Spinal cord (tissue), 10 donors: ENCODE data around the gene UBD. TPM values are rescaled to one million over a fixed set of nuclear protein-coding genes. Genes with fewer than 3 reads are reported as not detected.

ENCODE experiments used
- DNase-seq, 6 donors: peaks; one replicate each; pipeline versions ENCODE4 v3.0.0 to v3.0.0-alpha.2; 2013 to 2015; ENCODE audit warnings: low spot score in 6 of 6, low read depth in 4 of 6
- H3K27ac ChIP-seq: one replicate; pipeline ENCODE4 v1.5.1; 2013; ENCODE audit warnings: low read depth, low read length, control low read depth
- H3K27me3 ChIP-seq: one replicate; pipeline ENCODE4 v1.6.1; 2013; ENCODE audit warnings: low read length; ENCODE audit not compliant: control insufficient read depth, insufficient read depth
- H3K36me3 ChIP-seq: one replicate; pipeline ENCODE4 v1.6.1; 2013; ENCODE audit warnings: low read length; ENCODE audit not compliant: control insufficient read depth, insufficient read depth
- H3K4me1 ChIP-seq: one replicate; pipeline ENCODE4 v1.6.1; 2013; ENCODE audit warnings: low read length; ENCODE audit not compliant: control insufficient read depth, insufficient read depth
- H3K4me3 ChIP-seq: one replicate; pipeline ENCODE4 v1.5.1; 2013; ENCODE audit warnings: low read depth, low read length, control low read depth
- H3K9me3 ChIP-seq: one replicate; pipeline ENCODE4 v1.6.1; 2013; ENCODE audit warnings: low read length; ENCODE audit not compliant: control insufficient read depth, insufficient read depth
- WGBS: methylation state at CpG from one replicate; pipeline ENCODE4 v1.1.5; 2013; ENCODE audit warnings: missing lambda C conversion rate; ENCODE audit not compliant: insufficient coverage; 5-methylcytosine and 5-hydroxymethylcytosine counted together
- polyA plus RNA-seq, 2 donors: library from polyadenylated mRNA; unstranded; fragments of 120-200 nt; gene quantifications; one replicate each; pipeline ENCODE4 v1.2.1, GENCODE V29; 2013; ENCODE audit not compliant: insufficient read length in 2 of 2
- total RNA-seq, 2 donors: library from RNA; depleted of rRNA in 1 of 2; stranded (reverse); fragments of 120-200 nt in 1 of 2; fragments of >200 nt in 1 of 2; gene quantifications; one replicate each; pipeline versions ENCODE4 v1.2.3 to v1.2.4, GENCODE V29; 2013 to 2014
- donor health status: healthy.

UBD gene
- total and polyA plus RNA-seq, 4 donors, result 0.27 to 0.94 (median 0.50) TPM; not detected in 1

DNA sequence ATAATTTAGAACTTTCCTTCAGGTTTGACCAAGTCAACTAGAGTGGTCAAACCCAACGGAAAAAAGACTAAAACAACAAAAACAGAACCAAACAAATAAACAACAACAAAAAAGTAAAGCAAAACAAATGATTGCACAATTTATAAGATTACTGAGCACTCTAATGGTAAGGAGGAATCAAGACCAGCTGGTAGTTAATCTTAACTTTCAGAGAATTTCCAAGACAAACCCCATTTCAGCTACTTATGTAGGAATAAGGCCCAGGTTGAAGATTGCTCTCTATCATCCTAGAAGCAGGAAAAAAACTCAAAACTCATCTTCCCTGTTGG is 34.3 kb downstream of the UBD start:
- DNase-seq, result no peak
- H3K4me1 ChIP-seq, result no peaks in the 10 kb centered on the region
- WGBS, result no CpG with 5 or more reads among the region's 1 CpG
- no peaks in the 10 kb centered on the region for H3K27me3 ChIP-seq
- H3K36me3 ChIP-seq, result no peaks in the 10 kb centered on the region
- no peaks in the 10 kb centered on the region for H3K9me3 ChIP-seq
- H3K27ac ChIP-seq, result no peak overlapping the region
- no peak overlapping the region for H3K4me3 ChIP-seq

DNA sequence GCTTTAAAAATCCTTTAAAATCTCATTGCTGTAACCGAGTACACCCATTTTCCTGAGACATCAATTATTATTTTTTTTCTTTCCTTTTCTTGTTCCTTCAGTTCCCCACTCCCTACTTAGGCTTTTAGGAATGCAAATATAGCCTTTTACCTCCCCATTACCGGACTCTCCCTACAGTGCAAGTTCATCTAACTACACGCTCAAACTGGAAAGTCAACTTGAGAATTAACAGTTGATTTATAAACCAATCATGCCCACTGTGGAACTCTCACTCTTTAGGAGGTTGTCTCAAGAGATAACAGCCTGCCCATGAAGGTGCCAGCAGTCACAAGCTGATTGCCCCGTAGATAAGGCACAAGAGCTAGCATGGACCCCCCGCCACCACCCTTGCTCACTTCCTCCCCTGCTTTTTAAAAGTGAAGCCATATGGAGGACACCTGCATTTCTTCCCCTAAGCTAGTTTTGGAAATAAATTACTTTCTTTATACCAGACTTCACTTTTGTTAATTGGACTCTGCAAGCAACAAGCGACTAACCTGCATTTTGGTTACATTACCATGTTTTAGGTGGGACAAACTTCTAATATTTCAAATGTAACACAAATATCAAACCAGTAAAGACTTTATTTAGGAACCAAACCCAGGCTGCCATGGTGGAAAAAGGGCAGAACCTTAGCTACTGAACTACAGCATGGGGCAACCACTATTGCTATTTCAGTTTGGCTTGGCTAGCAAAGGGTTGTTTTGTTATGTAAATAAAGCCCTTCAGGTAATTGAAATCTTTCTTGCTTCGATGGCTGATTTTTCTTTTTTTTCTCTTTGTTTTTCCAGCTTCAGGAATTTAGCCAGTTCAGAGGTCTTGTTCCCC is 34.9 kb downstream of the UBD start:
- no peak for DNase-seq
- Histone ChIP-seq H3K36me3 (no peaks in the 10 kb centered on the region), H3K4me1 (no peaks in the 10 kb centered on the region), H3K27me3 (no peaks in the 10 kb centered on the region), H3K4me3 (no peak overlapping the region), H3K9me3 (no peaks in the 10 kb centered on the region), H3K27ac (no peak overlapping the region)
- 81% methylated on average over 5 of the region's 7 CpGs for WGBS

DNA sequence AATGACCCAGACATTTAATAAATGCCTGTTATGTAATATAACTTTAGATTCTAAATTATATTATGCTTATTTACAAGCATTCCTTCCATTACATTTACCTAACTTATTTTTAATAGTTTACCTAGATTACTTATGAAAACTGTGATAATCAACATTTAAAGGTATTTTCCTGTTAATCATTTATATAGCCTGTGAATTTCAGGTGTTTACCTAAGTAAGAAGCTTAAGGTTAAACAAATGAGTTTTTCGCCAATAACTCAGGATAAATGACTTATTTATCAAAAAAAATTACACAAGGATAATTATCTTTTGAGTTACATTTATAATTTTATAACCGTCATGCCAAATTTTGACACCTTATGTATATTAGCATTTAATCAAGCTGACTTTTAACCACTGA is 35.5 kb downstream of the UBD start:
- no peak for DNase-seq
- H3K27me3 ChIP-seq, result no peaks in the 10 kb centered on the region
- H3K36me3 ChIP-seq, result no peaks in the 10 kb centered on the region
- no peaks in the 10 kb centered on the region for H3K9me3 ChIP-seq
- no peaks in the 10 kb centered on the region for H3K4me1 ChIP-seq
- no peak overlapping the region for H3K27ac ChIP-seq
- WGBS, result no CpG with 5 or more reads among the region's 2 CpGs
- no peak overlapping the region for H3K4me3 ChIP-seq

DNA sequence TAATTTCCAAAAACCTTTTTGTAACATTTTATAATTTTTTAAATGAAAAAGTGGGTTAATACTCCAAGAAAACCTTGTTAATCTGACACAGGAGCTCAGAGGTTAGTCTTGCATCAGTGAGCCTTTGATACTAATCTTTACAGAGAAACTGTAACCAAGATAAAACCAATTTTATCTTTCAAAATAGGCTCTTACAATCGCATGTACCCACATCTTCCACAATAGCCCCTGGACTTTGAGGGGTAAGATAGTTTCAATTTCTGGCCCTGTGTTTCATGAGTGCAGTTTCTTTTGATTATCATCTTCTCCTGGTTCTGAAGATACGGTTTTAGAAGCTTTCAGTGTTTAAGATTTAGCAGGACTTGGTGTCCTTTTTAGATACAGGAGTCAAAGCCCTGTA is 37.3 kb downstream of the UBD start:
- Histone ChIP-seq H3K27ac (no peak overlapping the region), H3K4me1 (no peaks in the 10 kb centered on the region), H3K4me3 (no peak overlapping the region), H3K36me3 (no peaks in the 10 kb centered on the region), H3K9me3 (no peaks in the 10 kb centered on the region), H3K27me3 (no peaks in the 10 kb centered on the region)
- no CpG with 5 or more reads among the region's 2 CpGs for WGBS
- no peak for DNase-seq

DNA sequence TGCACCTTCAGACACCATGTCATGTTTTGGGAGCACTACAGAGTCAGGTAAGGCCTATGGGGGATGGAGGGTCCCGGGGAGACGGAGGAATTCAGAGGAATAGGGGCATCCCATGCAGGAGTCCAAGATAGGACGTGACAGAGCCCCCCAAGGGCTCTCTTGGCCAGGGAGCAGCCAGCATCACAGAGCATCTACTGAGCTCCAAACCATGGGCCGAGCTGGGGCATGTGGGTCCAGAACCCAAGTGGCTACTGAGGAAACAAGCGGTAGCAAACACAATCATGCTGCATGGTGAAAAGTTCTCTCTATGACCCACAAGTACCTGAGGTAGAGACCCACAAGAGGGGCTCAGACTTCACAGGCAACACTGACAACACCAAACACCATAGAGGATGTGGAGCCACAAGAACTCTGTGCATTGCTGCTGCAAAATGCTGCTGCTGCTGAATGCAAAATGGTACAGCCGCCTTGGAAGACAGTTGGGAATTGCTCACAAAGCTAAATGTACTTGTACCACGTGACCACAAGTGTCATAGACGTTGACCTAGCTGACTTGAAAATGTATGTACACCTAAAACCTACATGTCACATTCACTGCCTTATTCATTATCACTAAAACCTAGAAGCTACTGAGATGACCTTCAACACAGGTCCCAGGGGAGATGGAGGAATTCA is 38.4 kb downstream of the UBD start:
- no peaks in the 10 kb centered on the region for H3K9me3 ChIP-seq
- H3K27me3 ChIP-seq, result no peaks in the 10 kb centered on the region
- 61% methylated on average over 5 of the region's 8 CpGs for WGBS
- H3K27ac ChIP-seq, result no peak overlapping the region
- no peaks in the 10 kb centered on the region for H3K4me1 ChIP-seq
- DNase-seq, result no peak
- no peaks in the 10 kb centered on the region for H3K36me3 ChIP-seq
- no peak overlapping the region for H3K4me3 ChIP-seq

DNA sequence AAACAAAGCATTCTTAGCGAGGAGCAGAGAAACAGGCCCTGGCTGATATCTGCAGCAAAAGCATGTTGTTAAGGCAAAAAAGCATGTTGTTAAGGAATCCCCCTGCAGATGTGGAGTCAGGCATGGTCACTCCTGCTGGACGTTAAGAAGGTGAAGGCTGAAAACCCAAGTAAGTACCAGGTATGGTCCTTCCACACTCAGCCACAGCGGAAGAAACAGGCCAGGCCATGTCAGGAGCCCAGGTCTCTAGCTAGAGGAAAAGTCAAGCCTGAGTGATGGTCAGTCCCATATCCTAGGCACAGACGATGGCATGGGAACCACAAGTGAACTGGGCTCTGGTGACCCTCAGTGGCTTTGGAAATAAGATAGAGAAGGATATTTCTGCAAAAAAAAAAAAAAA is 39.3 kb downstream of the UBD start:
- 82% methylated on average over 4 of the region's 4 CpGs for WGBS
- H3K4me1 ChIP-seq, result no peaks in the 10 kb centered on the region
- no peak overlapping the region for H3K27ac ChIP-seq

DNA sequence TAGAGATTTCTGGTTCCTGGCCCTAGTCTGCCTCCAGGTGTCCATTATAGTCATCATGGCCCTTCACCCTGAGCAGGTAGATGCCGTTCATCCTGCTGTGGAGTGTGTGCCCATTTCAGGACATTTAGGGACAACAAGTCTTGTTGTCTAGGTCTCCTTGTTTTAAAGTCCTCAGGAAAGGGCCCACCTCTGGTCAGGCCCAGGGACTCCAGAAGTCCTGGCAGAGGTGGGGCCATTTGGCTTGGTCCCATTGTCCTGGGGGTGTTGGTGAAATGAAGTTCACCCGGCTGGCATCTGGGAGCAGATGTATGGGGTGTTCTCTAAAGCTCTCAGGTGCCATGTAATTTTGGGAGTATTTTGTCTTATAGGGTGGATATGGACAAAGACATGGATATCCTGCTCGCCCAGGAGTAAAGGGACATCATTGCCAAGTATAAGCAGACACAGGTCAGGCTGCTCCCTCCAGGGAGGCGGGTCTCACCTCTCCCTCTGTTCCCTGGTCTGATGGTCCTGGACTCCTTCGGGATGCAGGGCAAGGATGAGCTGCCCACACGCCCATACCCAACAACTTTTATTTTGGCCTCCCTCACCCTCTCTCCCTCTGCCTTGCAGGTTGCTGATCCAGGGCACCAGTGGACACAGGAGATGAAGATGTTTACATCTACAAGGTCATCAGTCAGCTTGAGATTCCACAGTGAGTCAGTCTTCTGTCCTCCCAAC is 40.1 kb downstream of the UBD start:
- H3K9me3 ChIP-seq, result no peaks in the 10 kb centered on the region
- H3K4me1 ChIP-seq, result no peaks in the 10 kb centered on the region
- no peak overlapping the region for H3K4me3 ChIP-seq
- DNase-seq, result no peak
- H3K27me3 ChIP-seq, result no peaks in the 10 kb centered on the region
- H3K36me3 ChIP-seq, result no peaks in the 10 kb centered on the region
- 98% methylated on average over 6 of the region's 6 CpGs for WGBS
- no peak overlapping the region for H3K27ac ChIP-seq

More for the DNA sequence above, 39.3 kb downstream of the UBD start:
- no peak for DNase-seq
- no peaks in the 10 kb centered on the region for H3K36me3 ChIP-seq
- no peaks in the 10 kb centered on the region for H3K27me3 ChIP-seq
- no peaks in the 10 kb centered on the region for H3K9me3 ChIP-seq
- no peak overlapping the region for H3K4me3 ChIP-seq

DNA sequence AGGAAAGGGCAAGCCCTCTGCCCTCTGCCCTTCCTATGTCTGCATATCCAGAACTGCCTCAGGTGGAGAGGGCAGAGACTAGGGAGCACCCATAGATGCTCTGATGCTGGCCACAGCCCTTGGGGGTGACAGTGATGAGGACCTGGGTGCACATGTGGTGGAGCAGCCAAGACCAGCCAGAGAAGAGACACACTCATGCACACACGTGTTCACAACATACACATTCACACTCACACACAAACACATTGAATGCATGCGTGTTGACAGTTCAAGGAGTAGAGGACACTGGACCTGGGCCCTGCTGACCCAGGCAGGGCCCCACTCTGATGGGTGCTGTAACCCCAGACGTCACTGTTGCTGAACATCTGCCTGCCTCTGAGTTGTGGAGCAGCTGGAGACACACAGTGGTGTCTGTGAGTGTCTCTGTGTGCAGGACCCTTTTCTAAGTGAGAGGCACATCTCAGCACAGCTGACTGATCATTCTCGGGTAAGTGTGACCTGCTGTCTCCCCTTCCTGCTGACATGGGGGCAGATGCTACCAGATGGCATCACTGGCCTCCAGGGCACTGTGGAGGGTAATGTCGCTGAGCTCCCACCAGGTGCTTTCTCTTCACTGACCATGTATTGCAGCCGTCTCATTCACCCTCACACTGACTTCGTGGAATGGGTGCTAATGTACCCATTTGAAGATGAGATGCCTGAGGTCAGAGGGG is 41.6 kb downstream of the UBD start:
- H3K9me3 ChIP-seq, result no peaks in the 10 kb centered on the region
- 75% methylated on average over 6 of the region's 7 CpGs for WGBS
- H3K4me1 ChIP-seq, result no peaks in the 10 kb centered on the region
- no peak overlapping the region for H3K27ac ChIP-seq
- no peak for DNase-seq
- H3K27me3 ChIP-seq, result no peaks in the 10 kb centered on the region
- no peaks in the 10 kb centered on the region for H3K36me3 ChIP-seq
- no peak overlapping the region for H3K4me3 ChIP-seq

DNA sequence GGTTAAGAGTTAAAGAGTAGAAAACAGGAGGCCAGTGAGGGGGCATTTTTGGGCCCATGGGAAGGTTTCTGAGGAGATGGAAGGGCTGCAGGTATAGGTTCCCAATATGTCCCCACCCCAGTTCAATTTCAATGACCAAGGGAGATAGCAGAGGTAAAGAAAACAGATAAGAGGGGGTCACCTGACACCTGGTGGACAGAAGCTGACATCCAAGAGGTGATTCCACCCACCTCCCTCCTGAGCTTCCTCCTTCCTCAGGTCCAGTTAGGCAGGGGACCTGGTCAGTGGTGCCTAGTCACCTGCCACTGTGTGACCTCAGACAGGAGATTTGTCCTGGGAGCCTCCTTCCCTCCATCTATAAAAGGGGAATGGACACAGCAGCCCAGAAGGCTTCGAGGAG is 42.3 kb downstream of the UBD start:
- H3K36me3 ChIP-seq, result no peaks in the 10 kb centered on the region
- H3K4me1 ChIP-seq, result no peaks in the 10 kb centered on the region
- no peak overlapping the region for H3K4me3 ChIP-seq
- DNase-seq, result no peak
- no peaks in the 10 kb centered on the region for H3K9me3 ChIP-seq
- H3K27me3 ChIP-seq, result no peaks in the 10 kb centered on the region
- no peak overlapping the region for H3K27ac ChIP-seq
- no CpG with 5 or more reads among the region's 1 CpG for WGBS
